ENCODE measurements around the gene TADA2A.

- no peak for TF ChIP-seq POLR2AphosphoS5 (IDR thresholded peaks at IDR 0.05; ENCODE audit: borderline replicate concordance, low read depth, low read length)
- TF ChIP-seq EZH2 (IDR thresholded peaks at IDR 0.05), result no peak
Measured at GRCh38 chr17:37494401-37494831, 87.7 kb downstream of the TADA2A start.
